Measurements from ENCODE around the gene FNDC8. TPM values are rescaled to one million over a fixed set of nuclear protein-coding genes. Genes with fewer than 3 reads are reported as not detected.

FNDC8 gene
- total RNA-seq, 1 experiment from 2014 or later, result not detected

GRCh38 chr17:35086164-35086563 lies 35.3 kb upstream of the FNDC8 start (continued):
- TF ChIP-seq MXD4 (CRISPR knock-in tag; IDR thresholded peaks at IDR 0.05; ENCODE audit: borderline replicate concordance), result no peak
- TF ChIP-seq, protein P1, sequence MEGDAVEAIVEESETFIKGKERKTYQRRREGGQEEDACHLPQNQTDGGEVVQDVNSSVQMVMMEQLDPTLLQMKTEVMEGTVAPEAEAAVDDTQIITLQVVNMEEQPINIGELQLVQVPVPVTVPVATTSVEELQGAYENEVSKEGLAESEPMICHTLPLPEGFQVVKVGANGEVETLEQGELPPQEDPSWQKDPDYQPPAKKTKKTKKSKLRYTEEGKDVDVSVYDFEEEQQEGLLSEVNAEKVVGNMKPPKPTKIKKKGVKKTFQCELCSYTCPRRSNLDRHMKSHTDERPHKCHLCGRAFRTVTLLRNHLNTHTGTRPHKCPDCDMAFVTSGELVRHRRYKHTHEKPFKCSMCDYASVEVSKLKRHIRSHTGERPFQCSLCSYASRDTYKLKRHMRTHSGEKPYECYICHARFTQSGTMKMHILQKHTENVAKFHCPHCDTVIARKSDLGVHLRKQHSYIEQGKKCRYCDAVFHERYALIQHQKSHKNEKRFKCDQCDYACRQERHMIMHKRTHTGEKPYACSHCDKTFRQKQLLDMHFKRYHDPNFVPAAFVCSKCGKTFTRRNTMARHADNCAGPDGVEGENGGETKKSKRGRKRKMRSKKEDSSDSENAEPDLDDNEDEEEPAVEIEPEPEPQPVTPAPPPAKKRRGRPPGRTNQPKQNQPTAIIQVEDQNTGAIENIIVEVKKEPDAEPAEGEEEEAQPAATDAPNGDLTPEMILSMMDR (IDR thresholded peaks at IDR 0.05), result no peak

DNA sequence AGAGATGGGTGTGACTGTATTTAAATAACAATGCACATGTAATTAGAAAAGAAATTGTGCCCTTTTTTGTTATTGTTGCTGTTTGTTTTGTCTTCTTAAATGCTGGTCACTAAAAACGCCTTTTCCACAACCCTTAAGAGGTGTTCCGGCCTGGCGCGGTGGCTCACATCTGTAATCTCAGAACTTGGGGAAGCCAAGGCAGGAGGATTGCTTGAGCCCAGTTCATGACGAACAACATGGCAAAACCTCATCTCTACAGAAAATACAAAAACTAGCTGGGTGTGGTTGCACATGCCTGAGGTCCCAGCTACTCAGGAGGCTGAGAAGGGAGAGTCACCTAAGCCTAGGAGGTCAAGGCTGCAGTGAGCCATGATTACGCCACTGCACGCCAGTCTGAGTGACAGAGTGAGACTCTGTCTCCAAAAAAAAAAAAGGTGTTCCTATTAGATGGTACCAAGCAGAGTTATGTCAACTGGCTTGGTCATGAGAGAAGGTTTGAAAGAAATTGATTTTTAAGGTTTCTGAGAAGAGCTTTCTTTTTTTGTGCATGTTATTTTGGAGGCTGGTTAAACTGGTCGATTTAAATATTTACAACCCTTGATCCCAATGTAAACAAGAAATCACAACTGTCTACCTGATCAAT lies 34.4 kb upstream of the FNDC8 start:
- peaks cover 4% of the 10 kb centered on the region for H3K27me3 Mint-ChIP-seq (ENCODE audit: low read depth)
- peaks cover 61% of the 10 kb centered on the region for H3K4me1 Mint-ChIP-seq
- DNase-seq (ENCODE audit: low spot score), result no peak
- no peaks in the 10 kb centered on the region for H3K9me3 Mint-ChIP-seq
- TF ChIP-seq PRDM15 (CRISPR knock-in tag; IDR thresholded peaks at IDR 0.05) (no peak), TEAD4 (CRISPR knock-in tag; IDR thresholded peaks at IDR 0.05) (no peak), ZSCAN18 (CRISPR knock-in tag; IDR thresholded peaks at IDR 0.05) (no peak), ZNF263 (CRISPR knock-in tag; IDR thresholded peaks at IDR 0.05; ENCODE audit: low read depth) (no peak), NR1H2 (CRISPR knock-in tag; IDR thresholded peaks at IDR 0.05) (no peak), GTF2I (CRISPR knock-in tag; conservative IDR thresholded peaks at IDR 0.05) (no peak), JUN (CRISPR knock-in tag; IDR thresholded peaks at IDR 0.05) (no peak), IRF1 (CRISPR knock-in tag; IDR thresholded peaks at IDR 0.05) (no peak), ZNF138 (CRISPR knock-in tag; conservative IDR thresholded peaks at IDR 0.05) (no peak), AR (CRISPR knock-in tag; IDR thresholded peaks at IDR 0.05) (no peak), HMGXB4 (CRISPR knock-in tag; IDR thresholded peaks at IDR 0.05) (no peak), CREB1 (CRISPR knock-in tag; IDR thresholded peaks at IDR 0.05) (no peak), FOXP4 (CRISPR knock-in tag; IDR thresholded peaks at IDR 0.05) (no peak)
- TF ChIP-seq, protein P2, sequence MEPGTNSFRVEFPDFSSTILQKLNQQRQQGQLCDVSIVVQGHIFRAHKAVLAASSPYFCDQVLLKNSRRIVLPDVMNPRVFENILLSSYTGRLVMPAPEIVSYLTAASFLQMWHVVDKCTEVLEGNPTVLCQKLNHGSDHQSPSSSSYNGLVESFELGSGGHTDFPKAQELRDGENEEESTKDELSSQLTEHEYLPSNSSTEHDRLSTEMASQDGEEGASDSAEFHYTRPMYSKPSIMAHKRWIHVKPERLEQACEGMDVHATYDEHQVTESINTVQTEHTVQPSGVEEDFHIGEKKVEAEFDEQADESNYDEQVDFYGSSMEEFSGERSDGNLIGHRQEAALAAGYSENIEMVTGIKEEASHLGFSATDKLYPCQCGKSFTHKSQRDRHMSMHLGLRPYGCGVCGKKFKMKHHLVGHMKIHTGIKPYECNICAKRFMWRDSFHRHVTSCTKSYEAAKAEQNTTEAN (CRISPR knock-in tag; IDR thresholded peaks at IDR 0.05), result no peak
- POLR2A ChIA-PET, result no interaction called here
- peak overlapping the region; percentile 87 for H3K4me3 Mint-ChIP-seq
- no peak for ATAC-seq
- H3K36me3 Mint-ChIP-seq, result no peaks in the 10 kb centered on the region
- H3K27ac Mint-ChIP-seq, result peak overlapping the region; percentile 61; the same call in 1 of the 2 replicates
- CTCF ChIA-PET, result interaction anchor here (2.2 kb wide), 1 partner anchor 23 kb away, joined by 9 read pairs; the partner anchor contains the start of gene RFFL
